Stimulated activated naive CD4-positive, alpha-beta T cell (primary cell): ENCODE results near the gene THOP1.

Experiments used
- DNase-seq, 6 experiments: peaks; one replicate each; lab custom pipeline; 2025; lab: John Stamatoyannopoulos, UW

THOP1 gene

GRCh38 chr19:2804156-2805004 lies 19.1 kb downstream of the THOP1 start:
- no peak for DNase-seq

GRCh38 chr19:2805261-2805900 lies 20.1 kb downstream of the THOP1 start:
- DNase-seq = no peak

- DNase-seq = no peak
These were observed 20.8 kb downstream of the THOP1 start for GRCh38 chr19:2805991-2806649.

GRCh38 chr19:2806736-2807378 lies 21.6 kb downstream of the THOP1 start:
- no peak for DNase-seq

- no peak for DNase-seq
These were observed 22.3 kb downstream of the THOP1 start for GRCh38 chr19:2807379-2808128.

GRCh38 chr19:2808129-2808941 lies 23.0 kb downstream of the THOP1 start:
- no peak for DNase-seq

- DNase-seq = no peak
These were observed 24.3 kb downstream of the THOP1 start for GRCh38 chr19:2809387-2810140.

GRCh38 chr19:2810141-2811091 lies 25.1 kb downstream of the THOP1 start:
- DNase-seq = no peak

GRCh38 chr19:2811221-2811722 lies 26.0 kb downstream of the THOP1 start:
- DNase-seq = no peak

GRCh38 chr19:2811735-2812413 lies 26.6 kb downstream of the THOP1 start:
- DNase-seq = no peak

- DNase-seq = no peak
These were observed 27.3 kb downstream of the THOP1 start for GRCh38 chr19:2812414-2813234.

GRCh38 chr19:2813235-2814160 lies 28.2 kb downstream of the THOP1 start:
- no peak for DNase-seq

- DNase-seq = no peak
These were observed 29.1 kb downstream of the THOP1 start for GRCh38 chr19:2814426-2814825.

- no peak for DNase-seq
These were observed 29.9 kb downstream of the THOP1 start for GRCh38 chr19:2815191-2815614.

GRCh38 chr19:2815923-2816322 lies 30.6 kb downstream of the THOP1 start:
- no peak for DNase-seq

GRCh38 chr19:2816641-2817040 lies 31.3 kb downstream of the THOP1 start:
- DNase-seq = no peak
